Measurements from ENCODE around the gene THUMPD1.
A peak's percentile ranks its signal among the peaks of the same experiment; 100 is the strongest.
"Not testable (repeated sequence)": the region's sequence is repeated elsewhere in the genome, so short reads cannot be mapped to it uniquely, and the experiment has no call there.

THUMPD1 gene

GRCh38 chr16:20749474-20749873 is 7.9 kb upstream of the THUMPD1 start:
- DNase-seq (ENCODE audit: low spot score) = no peak
- FAIRE-seq = no peak

DNA sequence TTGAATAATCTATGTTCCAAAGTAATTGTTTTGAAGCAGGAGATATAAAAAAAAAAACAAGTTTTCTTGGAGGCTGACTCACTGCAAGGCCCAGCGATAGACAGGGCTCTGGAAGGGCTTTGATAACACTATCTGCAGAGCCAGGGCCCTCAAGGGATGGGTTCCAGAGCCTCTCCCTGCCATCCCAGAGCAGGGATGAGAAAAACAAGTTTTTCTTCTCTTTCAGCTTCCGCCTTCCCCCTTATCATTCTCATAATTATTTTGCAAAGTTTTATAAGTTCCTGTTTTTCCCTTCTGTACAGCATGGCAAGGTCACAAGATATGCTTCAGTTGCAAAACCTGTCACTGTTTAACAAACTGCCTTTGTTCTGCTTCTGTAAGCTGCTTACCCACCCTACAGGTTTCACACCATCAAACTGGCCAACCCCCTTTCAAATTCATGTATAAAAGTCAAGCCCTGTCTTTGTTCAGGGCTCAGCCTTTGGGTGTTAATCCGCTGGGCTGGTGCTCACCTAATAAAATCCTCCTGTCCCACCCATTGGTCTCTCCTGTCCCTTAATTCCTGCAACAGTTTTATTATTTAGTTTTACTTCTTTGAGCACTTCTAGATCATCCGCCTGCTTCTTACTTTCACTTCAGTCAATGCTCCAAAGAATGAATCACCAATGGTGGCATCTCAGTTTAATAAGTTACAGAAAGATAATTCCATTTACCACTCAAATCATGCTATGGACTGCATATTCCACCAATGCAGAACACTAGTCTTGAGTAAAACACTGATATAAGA is 5.6 kb upstream of the THUMPD1 start:
- DNase-seq (ENCODE audit: low spot score) (no peak), FAIRE-seq (no peak)

GRCh38 chr16:20746461-20746860 is 4.8 kb upstream of the THUMPD1 start:
- DNase-seq (ENCODE audit: low spot score) (no peak), FAIRE-seq (no peak)

DNA sequence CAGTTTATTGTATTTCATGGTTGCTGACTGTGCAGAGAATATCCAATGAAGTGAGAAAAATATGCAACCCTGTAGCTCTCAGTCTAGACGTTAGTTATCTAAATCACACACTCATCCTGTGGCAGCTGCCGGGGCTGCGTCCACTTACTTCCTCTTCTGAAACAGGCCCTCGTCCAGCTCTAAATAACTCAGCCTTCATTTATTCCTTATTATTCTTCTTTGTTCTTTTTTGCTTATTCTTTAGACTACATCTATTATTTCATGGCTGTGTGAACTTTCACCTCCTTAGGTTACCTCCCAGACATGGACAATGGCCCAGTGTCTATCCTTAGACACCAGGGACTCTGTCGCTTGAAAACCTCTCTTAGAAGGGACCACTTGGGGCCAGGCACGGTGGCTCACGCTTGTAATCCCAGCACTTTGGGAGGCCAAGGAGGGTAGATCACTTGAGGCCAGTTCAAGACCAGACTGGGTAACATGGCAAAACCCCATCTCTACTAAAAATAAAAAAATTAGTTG is 3.4 kb upstream of the THUMPD1 start:
- DNase-seq (ENCODE audit: low spot score) (no peak), FAIRE-seq (no peak)

DNA sequence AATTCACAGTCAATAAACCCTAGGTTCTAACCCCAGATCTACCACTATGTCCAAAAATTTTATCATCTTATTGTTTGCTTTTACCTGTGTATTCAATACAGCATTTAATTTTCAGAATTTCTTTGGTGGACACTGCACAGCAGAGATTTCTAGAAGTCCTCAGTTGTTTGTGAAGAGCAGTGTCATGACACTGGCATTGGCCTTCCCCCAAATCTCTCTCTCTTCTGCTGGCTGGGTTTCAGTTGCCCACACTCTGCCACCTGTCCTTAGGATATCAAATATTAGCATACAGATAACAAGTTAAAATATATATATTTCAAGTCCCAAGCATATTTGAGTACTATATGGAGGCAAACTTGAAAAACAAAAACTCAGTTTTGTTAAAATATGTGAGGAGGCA is 2.0 kb upstream of the THUMPD1 start:
- no peak for FAIRE-seq
- no peak for DNase-seq (ENCODE audit: low spot score)

DNA sequence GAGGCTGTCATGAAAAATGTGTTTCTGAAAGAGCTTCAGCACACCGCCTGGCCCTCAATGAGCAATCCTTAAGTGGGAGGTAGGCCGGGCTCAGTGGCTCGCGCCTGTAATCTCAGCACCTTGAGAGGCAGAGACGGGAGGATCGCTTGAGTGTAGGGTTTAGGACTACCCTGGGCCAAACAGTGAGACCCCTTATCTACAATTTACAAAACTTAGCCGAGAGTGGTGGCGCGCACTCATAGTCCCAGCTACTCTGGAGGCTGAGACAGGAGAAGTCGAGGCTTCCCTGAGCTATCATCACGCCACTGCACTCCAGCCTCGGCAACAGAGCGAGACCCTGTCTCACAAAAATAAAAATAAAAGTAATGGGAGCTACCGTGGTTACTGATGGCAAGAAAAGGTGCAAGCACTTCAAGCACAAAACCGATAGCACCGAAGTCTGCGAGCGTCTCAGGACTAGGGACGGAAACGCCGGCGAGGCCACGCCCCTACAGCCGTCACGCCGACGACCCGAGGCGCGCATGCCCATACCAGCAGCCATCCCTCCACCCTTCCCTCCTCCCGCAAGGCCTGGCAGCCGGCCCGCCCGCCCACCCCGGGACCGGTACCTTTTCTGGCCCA is 607 bp downstream of the THUMPD1 start:
- FAIRE-seq (no peak), DNase-seq (ENCODE audit: low spot score) (peak; percentile 89)

DNA sequence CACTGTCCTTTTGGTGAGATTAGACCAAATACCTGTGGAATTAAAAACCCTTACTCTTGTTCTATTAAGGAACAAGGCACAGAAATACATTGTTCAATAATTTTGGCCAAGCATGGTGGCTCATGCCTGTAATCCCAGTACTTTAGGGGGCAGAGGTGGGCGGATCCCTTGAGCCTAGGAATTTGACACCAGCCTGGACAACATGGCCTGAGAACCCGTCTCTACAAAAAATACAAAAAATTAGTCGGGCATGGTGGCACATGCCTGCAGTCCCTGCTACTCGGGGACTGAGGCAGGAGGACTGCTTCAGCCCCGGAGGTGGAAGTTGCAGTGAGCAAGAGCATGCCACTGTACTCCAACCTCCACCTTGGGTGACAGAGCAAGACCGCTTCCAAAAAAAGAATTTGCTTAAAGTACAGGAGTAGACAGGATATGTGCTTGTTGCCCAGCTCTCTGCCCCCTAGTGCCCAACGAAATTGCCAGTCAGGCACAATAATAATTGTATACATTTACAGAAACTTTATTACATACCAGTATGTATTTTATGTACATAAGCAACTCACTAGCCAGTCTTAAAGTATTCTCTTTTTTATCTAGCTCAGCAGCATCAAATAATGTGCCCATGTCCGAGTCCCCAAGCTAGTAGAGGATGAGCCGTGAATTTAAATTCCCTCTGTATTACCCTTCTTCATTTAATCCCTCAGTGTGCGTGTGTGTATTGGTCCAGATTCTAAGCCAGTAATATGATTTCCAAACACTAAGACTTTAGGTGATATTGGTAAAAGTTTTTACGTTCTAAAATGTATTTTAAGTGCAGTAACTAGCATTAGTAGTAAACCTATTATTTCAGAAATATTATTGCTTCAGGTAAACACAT is 1.4 kb downstream of the THUMPD1 start:
- FAIRE-seq (no peak), DNase-seq (ENCODE audit: low spot score) (peak; percentile 4)

GRCh38 chr16:20735490-20735889 is 6.1 kb downstream of the THUMPD1 start:
- DNase-seq (ENCODE audit: low spot score) = no peak
- no peak for FAIRE-seq

GRCh38 chr16:20734782-20735181 is 6.8 kb downstream of the THUMPD1 start:
- no peak for DNase-seq (ENCODE audit: low spot score)
- no peak for FAIRE-seq

DNA sequence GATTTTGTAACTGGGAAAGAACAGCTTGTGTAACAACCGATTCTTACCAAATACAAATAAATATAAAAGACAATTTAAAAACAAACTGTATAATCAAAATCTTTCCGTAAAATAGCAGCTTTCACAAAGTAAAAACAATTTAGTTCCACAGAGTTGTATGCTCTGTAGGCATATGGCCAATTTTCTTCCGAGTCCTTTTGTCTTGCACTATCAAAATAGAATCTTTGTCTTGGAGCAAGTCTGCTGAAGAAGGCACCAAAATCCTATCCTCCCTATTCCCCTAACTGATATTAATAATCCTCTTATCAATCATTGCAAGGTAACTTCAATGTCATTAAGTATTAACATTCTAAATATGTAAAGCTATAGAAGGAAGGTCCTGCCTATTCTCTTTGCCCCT is 7.6 kb downstream of the THUMPD1 start:
- DNase-seq (ENCODE audit: low spot score) (no peak), FAIRE-seq (no peak)

GRCh38 chr16:20729141-20729540 is 12.5 kb downstream of the THUMPD1 start:
- no peak for FAIRE-seq
- DNase-seq (ENCODE audit: low spot score) = no peak

DNA sequence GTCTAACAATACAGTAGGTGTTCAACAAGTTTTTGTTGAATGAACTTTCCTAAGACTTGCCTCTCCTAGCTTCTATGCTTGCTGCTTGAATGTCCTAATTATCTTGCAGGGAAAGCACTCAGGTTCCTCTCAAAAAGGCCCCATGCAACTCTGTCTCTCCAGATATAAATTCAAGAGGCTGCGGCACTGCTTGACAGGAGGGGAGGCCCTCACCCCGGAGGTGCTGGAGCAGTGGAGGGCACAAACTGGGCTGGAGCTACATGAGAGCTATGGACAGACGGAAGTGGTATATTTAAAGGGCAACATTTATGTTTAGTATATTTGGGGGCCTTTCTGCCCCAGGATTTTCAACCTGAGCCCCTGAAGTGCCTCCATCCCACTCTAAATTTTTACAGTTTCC is 14.4 kb downstream of the THUMPD1 start:
- FAIRE-seq (no peak), DNase-seq (ENCODE audit: low spot score) (no peak)

GRCh38 chr16:20726661-20727060 is 15.0 kb downstream of the THUMPD1 start:
- FAIRE-seq = no peak
- no peak for DNase-seq (ENCODE audit: low spot score)

- FAIRE-seq = no peak
Observed at GRCh38 chr16:20720251-20720650, 21.4 kb downstream of the THUMPD1 start.

GRCh38 chr16:20717718-20718117 is 23.9 kb downstream of the THUMPD1 start:
- DNase-seq (ENCODE audit: low spot score); FAIRE-seq: not testable (repeated sequence)

More at GRCh38 chr16:20720251-20720650, 21.4 kb downstream of the THUMPD1 start:
- DNase-seq (ENCODE audit: low spot score) = no peak

- FAIRE-seq (no peak), DNase-seq (ENCODE audit: low spot score) (no peak)
Observed at GRCh38 chr16:20711277-20711911, 30.2 kb downstream of the THUMPD1 start.

DNA sequence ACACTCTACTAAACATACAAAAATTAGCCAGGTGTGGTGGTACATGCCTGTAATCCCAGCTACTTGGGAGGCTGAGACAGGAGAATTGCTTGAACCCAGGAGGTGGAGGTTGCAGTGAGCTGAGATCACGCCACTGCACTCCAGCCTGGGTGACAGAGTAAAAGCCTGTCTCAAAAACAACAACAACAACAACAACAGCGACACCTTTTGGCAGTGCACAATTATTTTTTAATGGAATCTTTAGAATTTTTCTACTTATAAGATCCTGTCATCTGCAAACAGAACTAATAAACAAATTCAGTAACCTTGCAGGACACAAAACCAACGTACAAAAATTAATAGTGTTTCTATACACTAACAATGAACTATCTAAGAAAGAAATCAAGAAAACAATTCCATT is 33.5 kb downstream of the THUMPD1 start:
- FAIRE-seq; DNase-seq (ENCODE audit: low spot score): not testable (repeated sequence)

DNA sequence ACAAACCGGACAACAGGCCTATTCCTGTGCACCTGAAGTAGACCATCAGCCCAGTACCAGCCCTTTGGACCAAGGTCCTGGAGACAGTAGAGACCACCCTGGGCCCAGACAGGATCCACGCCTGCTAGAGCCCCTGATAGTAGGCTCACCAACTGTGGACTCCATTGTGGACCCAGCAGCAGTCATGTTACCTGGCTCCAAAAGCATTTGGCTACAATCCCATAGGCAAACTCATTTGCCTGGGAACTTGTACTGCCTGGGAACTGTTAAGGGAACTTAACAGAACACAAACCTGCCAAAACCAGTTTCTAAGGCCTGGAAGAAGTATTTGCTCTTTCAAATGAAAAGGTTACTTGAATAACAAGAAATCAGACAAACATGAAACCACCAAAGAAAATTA is 34.2 kb downstream of the THUMPD1 start:
- FAIRE-seq = no peak
- DNase-seq (ENCODE audit: low spot score) = no peak

- not testable (repeated sequence) for DNase-seq (ENCODE audit: low spot score); FAIRE-seq
Observed at GRCh38 chr16:20705972-20706371, 35.6 kb downstream of the THUMPD1 start.

- FAIRE-seq (no peak), DNase-seq (ENCODE audit: low spot score) (no peak)
Observed at GRCh38 chr16:20704281-20704680, 37.3 kb downstream of the THUMPD1 start.

GRCh38 chr16:20701692-20702091 is 39.9 kb downstream of the THUMPD1 start:
- DNase-seq (ENCODE audit: low spot score); FAIRE-seq: not testable (repeated sequence)
